LNCaP clone FGC (cell line): ENCODE results near the gene GRAMD1B.

Experiments
- DNase-seq: peaks from one replicate; pipeline ENCODE4 v3.0.0-alpha.2; 2011; ENCODE audit warnings: low read depth
- H3K4me3 ChIP-seq: 2 replicates; pipeline ENCODE4 v1.5.1; 2011; ENCODE audit warnings: mild to moderate bottlenecking, low read depth, low read length, control low read depth
- CTCF ChIP-seq: IDR thresholded peaks from 2 replicates; pipeline ENCODE4 v1.5.1; 2012; ENCODE audit warnings: mild to moderate bottlenecking; ENCODE audit not compliant: control insufficient read depth, insufficient read depth; ENCODE audit errors: extremely low read depth

GRAMD1B gene

GRCh38 chr11:123585206-123585605 lies 155.1 kb downstream of the GRAMD1B start:
- no peak for DNase-seq
- no peak overlapping the region for H3K4me3 ChIP-seq
- TF ChIP-seq CTCF = no peak

GRCh38 chr11:123585706-123586105 lies 155.6 kb downstream of the GRAMD1B start:
- DNase-seq = no peak

GRCh38 chr11:123586568-123586967 lies 156.5 kb downstream of the GRAMD1B start:
- no peak for TF ChIP-seq CTCF
- no peak overlapping the region for H3K4me3 ChIP-seq
- no peak for DNase-seq

More at GRCh38 chr11:123585706-123586105, 155.6 kb downstream of the GRAMD1B start:
- no peak for TF ChIP-seq CTCF
- H3K4me3 ChIP-seq = no peak overlapping the region

GRCh38 chr11:123587044-123587443 lies 157.0 kb downstream of the GRAMD1B start:
- no peak for DNase-seq
- no peak for TF ChIP-seq CTCF
- H3K4me3 ChIP-seq = no peak overlapping the region

GRCh38 chr11:123587559-123587958 lies 157.5 kb downstream of the GRAMD1B start:
- no peak for TF ChIP-seq CTCF
- no peak overlapping the region for H3K4me3 ChIP-seq

GRCh38 chr11:123588117-123588863 lies 158.2 kb downstream of the GRAMD1B start:
- no peak for DNase-seq
- no peak overlapping the region for H3K4me3 ChIP-seq
- TF ChIP-seq CTCF = no peak

More at GRCh38 chr11:123587559-123587958, 157.5 kb downstream of the GRAMD1B start:
- DNase-seq = no peak

GRCh38 chr11:123588864-123589262 lies 158.8 kb downstream of the GRAMD1B start:
- no peak for DNase-seq
- no peak for TF ChIP-seq CTCF
- no peak overlapping the region for H3K4me3 ChIP-seq
